Suppressor macrophage treated with lipopolysaccharide for 1 hour (primary cell): Measurements from ENCODE around the gene TMEM109.

ENCODE experiments used
- DNase-seq, 3 donors: peaks; one replicate each; pipeline ENCODE4 v3.0.0-alpha.2; 2020 to 2022

Gene TMEM109

DNA sequence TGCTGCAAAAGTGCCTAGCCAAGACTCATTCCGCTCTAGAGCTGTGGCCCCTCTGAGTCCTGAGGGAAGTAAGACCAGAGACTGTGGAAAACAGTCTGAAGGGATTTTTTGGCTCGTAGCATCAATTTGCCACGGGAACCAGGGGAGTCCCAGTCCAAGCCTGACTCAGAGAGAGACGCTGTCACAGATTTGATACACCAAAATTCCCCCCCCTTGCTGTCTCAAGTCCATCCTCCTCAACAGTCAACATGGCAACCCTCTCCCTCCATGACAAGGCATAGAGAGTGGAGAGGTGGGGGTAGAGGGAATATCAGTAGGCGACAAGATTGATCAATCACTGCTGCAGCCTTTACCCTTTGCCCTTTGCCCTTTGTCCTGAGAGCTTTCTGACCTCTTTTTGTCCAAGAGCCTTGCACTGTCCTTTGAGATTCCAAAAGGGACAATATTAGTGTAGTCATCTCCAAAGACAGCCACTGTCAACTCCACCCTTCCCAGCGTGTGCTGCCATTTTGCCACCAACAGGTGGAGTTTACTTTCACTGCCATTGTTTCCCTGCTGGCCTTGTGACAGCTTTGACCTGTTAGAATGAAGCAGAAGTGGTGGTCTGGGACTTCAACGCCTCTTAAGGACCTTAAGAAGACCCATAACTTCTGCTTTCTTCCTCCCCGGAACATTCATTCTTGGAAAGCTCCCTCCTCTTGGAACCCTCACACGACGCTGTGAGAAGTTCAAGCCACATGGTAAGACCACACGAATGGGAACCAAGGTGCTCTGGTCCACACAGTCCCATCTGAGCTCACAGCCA lies 30.7 kb downstream of the TMEM109 start:
- DNase-seq: peak; percentile 78 to 82 (median 79)

DNA sequence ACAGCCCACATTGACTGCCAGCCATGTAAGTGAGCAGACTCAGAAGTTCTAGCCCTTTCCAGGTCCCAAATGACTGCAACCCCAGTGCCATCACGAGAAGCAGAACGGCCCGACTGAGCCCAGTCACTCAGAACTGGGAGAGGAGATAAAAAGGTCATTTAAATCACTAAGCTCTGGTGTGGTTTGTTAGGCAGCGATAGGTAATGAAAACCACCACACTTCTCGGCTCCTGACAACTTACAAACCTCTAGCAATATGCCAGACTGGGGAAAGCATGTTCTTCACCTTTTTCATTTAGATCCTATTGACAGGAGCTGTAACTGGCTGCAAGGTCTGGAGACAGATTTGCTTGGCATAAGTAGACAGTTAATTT lies 31.3 kb downstream of the TMEM109 start:
- no peak for DNase-seq

DNA sequence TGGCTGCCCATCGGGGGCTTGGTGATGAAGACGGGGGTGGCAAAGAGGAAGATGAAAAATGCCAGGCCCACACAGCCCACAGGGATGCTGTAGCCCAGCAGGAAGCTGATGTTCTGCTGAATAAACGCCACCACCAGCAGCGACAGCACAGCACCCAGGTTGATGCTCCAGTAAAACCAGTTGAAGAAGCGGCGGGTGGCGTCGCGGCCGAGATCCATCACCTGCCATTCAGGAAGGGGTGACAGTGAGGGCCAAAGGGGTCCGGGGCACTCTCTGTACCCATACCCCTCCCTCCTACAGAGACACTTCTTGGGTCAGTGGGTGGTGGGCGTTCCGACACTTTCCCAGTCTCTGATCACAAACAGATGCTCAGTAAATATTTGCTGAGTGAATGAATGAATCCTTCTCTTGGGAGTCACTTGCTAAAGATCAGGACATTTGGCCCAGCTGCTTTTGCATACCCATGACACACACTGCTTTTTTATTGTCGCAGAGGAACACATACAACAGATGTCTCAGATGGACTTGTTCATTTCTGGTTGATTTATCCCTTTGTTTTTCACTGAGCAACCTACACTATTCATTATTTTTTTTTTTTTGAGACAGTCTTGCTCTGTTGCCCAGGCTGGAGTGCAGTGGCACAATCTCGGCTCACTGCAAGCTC lies 32.8 kb downstream of the TMEM109 start:
- DNase-seq: no peak

DNA sequence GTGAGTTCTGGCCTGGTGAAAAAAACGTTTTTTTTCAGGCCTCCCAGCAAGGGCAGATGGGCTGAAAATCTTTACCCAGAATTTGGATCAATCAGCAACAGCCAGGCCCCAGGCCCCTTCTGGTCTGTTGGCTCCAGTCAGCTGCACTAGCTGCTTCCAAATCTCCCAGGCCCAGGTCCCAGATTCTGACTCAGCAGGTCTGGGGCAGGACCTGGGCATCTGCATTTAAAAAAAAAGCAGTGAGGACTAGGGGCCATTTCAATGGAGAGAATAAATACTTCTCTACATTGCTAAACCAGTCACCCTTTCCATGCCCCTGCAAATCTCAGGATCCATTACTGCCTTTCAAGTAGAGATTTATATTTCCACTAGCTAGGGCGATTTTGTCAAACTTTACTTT lies 33.7 kb downstream of the TMEM109 start:
- DNase-seq: no peak

DNA sequence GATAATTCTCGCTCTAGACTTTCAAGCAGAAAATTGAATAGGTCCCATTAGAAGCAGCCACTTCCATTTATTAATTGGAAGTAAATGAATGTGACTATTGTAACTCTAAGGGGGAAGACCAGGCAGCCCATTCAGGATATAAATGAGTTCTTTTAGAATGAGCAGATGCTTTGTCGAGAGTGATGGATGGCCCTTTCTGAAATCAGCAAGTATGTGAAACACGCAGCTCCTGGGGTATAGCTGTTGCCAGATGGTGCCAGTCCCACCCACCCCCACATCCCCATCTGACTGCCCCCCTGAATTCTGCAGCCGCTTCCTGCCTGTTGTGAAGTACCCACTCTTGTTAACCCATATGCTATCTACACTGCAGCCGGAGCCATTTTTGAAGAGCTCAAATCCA lies 34.3 kb downstream of the TMEM109 start:
- no peak for DNase-seq

DNA sequence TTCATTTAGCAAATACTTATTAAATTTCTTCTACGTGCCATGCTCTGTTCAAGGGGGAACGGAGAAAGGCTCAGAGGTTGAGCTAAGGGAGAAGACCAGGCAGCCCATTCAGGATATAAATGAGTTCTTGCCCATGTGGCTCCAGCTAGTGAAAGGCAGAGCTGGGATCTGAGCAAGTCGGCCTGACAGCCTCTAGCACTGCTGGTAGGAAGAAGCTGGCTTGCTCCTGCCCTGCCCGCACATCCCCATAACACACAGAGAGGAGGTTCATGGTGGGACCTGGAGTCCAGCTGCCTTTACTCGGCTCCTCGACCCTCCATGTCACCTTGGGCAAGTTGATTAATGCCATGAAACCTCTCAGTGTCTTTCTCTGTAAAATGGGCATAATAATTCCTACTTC lies 36.1 kb downstream of the TMEM109 start:
- peak in 1 of 3 donors; percentile 35 for DNase-seq

DNA sequence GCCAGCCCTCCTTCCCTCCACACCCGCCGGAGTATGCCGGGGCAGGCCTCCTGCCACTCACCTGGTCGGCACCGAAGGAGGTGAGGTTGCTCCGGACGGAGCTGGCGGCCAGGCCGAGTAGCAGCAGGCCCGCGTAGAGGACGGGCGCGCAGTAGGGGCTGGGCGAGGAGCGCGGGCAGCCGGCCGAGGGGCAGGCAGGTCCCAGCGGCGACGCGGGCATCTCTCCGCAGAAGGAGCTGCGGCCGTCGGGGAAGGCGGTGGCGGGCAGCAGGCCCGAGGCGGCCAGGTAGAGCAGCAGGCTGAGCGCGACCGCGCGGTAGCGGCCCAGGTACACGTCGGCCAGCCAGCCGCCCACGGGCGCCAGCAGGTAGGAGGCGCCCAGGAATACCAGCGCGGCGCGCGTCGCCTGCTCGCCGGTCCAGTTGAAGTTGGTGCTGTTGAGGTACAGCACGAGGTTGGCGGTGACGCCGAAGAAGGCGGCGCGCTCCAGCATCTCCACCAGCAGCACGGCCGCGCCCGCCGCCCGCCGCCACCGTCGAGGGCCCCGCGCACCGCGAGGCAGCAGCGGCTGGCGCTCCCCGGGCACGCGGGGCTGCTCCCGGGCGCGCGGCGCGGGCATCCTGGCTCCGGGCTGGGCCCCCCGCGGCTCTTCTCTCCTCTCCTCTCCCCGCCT lies 37.1 kb downstream of the TMEM109 start:
- DNase-seq: peak; percentile 43 to 71 (median 47)

DNA sequence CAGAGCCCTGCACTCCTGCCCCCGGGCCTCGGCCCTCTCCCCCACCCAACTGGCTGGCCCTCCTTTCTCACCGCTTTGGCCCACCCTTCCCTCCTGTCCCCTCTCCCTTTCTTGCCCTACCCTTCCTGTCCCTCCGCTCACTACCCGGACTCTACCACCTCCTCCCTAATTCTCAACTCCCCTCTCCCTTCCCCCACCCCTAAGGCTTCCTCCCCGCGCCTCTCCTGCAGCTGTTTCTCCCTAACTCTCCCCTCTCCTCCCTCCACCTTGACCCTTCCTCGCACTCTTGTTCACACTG lies 37.6 kb downstream of the TMEM109 start:
- DNase-seq: peak in 1 of 3 donors; percentile 58

DNA sequence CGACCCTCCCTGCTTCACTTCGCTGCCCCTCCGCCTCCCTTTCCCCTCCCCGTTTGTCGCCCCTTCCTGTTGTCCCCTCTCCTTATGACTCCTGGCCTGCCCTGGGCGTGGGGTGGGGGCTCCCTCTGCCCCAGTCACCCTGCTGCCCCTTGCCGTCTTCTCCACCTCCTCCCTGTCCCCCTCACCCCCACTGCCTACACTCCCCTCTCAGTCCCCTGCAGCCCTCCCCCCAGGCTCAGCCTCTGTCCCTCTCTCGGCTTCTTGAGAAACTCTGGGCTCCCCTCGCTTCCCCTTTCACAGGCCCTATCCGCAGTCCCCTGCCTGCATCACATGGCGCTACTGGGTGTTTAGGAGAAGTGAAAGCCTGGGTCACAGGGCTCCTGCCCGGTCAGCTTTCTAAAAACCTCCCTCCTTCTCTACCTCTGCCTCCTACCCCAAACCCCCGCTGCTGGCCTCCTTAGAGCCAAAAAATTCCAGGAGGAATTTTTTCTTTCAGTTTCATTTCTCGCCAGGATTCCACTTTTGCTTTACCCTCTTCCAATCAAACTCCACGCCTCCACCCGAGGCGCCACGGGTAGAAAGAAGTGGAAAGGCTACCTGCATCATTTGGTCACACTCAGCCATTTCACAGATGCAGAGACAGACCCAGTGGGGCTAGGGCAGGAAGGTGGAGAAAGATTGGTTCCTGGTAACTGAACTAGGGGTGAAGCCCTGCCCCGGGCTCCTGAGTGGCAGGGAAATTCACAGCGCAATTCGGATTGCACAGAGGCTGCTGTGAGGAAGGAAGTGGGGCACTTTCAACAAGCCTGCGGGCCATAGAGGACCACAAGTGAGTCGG lies 38.2 kb downstream of the TMEM109 start, which contains the start of gene SLC15A3:
Gene SLC15A3 (minus strand): TSS at position 273 of the 838 bp plus-strand sequence. CDS start 625 bp downstream, outside the sequence.
- peak; percentile 97 to 98 (median 97) for DNase-seq

DNA sequence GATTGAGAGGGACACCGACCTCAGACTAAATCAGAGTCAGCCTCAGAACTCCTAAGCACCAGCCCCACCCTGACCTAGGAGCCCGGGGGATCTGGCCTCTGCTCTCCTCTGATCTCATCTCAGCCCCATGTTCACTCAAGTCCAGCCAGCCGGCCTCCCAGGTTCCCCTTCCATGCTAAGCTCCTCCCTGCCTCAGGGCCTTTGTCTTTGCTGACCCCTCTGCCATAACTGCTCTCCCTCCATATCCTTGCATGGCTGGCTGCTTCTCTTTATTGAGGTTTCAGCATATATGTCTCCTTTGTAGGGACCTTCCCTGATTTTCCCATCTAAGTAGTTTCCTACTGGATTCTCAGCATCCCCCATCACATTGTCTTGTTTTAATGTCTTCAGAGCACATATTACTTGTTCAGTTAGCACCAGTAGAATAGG lies 38.8 kb downstream of the TMEM109 start:
- DNase-seq: no peak

DNA sequence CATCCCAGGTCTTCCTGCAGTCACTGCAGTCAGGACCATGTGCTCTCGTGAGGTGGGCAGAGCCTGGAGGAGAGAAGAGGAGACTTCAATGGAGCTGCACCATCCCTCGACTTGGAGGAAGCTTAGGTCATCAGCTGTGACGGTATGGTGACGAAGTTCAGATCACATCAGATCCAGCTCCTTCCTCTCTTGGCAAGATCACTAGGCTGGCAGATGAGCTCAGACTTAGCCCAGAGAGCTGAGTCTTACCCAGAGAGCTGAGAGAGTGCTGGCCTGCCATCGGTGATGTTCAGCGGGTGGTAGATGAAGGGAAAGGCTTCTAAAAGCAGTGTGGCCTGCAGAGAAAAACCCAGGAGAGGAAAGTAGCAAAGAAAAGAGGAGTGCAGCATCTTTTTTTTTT lies 39.8 kb downstream of the TMEM109 start:
- DNase-seq: peak; percentile 93 to 97 (median 96)

DNA sequence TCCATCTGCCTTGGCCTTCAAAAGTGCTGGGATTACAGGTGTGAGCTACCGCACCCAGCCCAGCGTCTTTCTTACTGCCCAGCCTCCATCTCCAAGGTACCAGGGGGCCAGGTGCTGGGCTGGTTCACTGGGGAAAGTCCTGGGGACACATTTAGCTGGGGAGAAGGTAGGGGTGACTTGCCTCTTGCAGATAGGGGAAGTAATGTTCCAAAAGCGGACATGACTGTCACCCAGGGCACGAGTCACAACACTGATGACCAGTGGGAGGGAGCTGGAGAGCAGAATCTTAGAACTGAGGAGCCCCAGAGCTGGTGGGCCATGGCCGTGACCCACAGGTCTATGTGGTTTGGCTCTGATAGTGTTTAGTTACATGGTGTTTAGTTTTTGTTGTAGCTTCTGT lies 40.5 kb downstream of the TMEM109 start:
- peak; percentile 88 to 91 (median 91) for DNase-seq

DNA sequence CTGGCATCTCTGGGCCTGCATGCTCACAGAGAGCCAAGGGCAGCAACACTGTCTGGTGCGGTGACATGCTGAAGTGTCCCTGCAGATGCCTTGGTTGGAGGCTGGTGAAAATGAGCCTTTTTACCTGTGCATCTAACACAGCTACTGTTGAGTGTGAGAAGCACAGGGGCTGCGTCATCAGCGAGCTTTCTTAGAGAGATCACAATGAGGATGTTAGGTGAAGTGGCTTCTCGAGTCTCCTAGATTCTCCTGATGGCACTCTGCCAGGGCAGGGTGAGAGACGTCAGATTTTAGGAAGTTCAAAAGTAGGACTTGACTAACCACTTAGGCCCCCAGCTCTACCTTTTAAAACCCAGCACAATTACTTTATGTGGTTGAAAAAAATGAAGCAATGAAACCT lies 41.6 kb downstream of the TMEM109 start:
- DNase-seq: peak in 1 of 3 donors; percentile 46

DNA sequence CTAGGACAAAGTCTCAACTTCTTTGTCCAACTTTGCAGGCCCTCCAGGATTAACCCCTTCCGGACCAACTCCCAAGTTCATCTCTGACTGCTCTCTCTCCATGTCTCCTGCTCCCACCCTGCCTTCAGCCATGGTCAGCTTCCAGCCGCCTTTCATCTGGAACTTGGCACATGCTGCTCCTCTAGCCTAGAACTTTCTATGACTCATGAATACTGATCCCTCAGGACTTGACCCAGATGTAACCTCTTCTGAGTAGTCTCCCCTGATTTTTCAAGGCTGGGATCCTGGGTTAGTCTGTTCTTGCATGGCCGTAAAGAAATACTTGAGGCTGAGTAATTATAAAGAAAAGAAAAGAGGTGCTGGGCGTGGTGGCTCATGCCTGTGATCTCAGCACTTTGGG lies 43.2 kb downstream of the TMEM109 start:
- no peak for DNase-seq

DNA sequence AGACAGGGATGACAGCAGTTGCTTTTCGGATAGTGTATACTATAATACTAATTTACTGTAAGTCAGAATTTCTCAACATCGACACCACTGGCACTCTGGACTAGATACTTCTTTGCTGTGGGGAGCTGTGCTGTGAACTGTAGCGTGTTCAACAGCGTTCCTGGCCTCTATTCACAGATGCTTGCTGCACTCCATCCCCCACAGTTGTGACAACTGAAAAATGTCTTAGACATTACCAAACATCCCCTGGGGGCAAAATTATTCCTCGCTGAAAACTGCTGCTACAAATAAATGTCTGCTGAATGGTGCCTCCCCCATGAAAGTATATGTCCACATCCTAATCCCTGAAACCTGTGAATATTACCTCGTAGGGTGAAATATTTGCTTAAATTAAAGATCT lies 45.5 kb downstream of the TMEM109 start:
- DNase-seq: no peak

DNA sequence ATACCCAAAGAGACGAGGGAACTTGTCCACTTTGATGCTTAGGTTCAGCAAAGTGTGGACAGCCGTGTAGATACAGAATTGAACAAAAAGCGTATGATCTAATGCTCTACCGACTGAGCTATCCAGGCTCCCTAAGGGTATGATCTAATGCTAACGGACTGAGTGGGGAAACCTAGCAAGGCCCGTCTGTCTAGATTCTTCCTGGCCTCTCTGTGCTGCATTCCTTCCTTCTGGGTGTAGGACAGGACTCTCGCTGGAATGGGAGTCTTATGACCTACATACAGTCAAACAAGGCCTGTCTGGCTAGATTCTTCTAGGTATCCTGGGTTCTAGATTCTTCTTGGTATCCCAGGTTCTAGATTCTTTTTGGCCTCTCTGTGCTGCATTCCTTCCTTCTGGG lies 46.4 kb downstream of the TMEM109 start:
- DNase-seq: no peak

DNA sequence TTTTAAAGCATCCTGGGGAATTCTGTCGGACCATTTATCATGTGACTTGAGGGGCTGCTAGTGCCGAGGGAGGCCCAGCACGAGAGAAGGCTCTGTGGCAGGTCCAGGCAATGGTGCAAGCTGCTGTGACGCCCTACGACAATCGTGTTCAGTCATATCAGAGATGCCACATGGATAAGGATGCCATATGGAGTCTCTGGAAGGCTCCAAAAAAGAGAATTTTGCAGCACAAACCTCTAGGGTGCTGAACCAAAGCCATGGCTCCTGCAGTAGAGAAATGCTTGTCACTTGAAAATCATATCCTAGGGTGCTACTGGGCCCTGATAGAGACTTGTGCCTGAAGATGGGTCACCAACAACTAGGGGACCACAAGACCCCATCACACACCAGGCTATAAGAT lies 50.8 kb downstream of the TMEM109 start:
- no peak for DNase-seq

DNA sequence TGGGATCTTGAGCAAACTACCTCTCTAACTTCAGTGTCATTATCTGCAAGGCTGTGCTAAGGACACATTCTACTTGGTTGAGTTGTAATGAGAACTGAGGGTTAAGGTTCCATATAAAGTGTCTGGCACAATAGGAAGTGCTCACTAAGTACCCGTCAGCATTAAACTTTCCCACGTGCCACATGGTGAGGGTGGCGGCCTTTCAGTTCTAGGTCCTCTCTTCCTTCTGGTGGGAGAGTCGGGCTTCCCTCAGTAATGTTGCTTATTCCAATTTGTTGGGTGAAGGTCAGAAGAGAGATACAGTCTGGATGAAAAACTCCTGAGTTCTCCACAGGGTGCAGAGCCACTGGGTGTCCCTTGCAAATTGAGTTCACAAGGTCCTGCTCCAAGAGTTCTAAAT lies 52.9 kb downstream of the TMEM109 start:
- peak; percentile 51 to 52 (median 52) for DNase-seq

DNA sequence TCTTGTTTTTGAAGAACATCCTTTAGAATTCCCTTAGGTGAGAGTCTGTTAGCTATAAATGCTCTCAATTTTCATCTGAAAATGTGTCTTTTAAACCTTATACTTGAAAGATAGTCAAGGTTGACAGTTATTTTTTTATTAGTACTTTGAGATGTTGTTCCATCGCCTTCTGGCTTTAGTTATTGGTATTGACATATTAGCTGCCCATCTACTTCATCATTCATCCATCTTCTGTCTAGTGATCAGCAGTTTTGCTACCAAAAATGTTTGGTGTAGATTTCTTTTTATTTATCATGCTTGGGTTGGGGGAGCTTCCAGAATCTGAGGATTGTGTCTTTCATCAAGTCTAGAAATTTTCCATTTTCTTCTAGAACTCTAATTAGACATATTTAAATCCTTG lies 54.3 kb downstream of the TMEM109 start:
- DNase-seq: no peak

DNA sequence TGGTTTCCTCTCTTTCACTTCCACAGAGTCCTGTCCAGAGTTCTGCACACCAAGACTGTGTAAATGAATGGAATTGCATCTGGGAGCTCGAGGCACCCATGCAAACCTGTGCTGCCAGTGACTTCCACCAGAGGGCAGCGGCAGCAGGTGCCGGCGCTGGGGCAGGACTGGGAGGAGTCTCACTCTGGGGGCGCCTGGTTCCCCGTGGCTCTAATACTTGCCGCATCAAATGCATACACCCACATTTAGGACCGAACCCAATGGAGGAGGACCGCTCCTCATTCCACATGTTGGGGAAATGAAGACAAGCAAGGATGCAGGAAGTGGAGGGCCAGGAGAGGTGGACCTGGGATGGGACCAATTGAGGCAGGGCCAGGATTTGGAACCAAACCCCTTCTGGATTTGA lies 56.4 kb downstream of the TMEM109 start:
- peak; percentile 71 to 85 (median 79) for DNase-seq

DNA sequence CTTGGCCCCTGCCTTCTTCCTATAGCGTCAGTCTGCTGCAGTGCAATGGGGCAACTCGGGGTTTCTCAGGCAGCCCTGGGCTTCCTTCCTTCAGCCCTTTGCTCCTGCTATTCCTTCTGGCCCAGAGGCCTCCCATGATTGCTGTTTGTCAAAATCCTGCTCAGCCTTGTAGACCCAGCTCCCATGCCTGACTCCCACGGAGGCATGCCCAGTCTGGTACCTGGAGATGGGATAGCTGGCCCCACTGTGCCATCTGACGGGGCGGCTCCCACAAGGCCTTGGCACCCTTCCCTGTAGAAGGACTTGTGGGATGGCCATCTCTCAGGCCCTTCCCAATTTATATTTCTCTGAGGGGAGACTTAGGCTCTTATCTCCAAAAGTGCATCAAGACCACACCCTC lies 56.9 kb downstream of the TMEM109 start:
- no peak for DNase-seq

DNA sequence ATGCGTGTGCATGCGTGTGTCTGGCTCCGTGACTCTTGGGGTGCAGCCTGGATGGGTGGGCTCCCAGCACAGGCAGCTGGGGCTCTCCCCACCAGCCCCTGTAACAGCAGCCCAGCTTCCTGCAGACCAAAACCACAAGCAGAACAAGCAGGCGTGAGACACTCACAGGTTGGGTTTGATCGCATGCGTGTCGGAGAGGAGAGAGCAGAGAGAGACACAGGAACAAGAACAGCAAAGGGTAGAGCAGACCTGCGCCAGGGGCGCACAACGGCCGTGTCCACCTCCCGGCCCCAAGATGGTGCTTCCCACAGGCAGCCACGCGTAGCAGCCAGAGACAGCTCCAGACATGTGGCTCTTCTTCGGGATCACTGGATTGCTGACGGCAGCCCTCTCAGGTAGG lies 57.6 kb downstream of the TMEM109 start, which contains the start of gene CD6:
Gene CD6 (plus strand): TSS at position 161 of the 400 bp plus-strand sequence. CDS start 186 bp downstream, at position 347.
- no peak for DNase-seq
